Osteoblast (primary cell): Measurements from ENCODE around the gene PRPF40B. TPM values are rescaled to one million over a fixed set of nuclear protein-coding genes. Genes with fewer than 3 reads are reported as not detected.

Source experiments
- DNase-seq: peaks from one replicate; pipeline ENCODE4 v3.0.0; 2011; ENCODE audit warnings: low spot score, mixed read lengths; ENCODE audit not compliant: insufficient read length; ENCODE audit errors: missing footprints
- H2AFZ ChIP-seq: 2 replicates; pipeline ENCODE4 v1.6.0; 2011; ENCODE audit warnings: mild to moderate bottlenecking, low read length
- H3K27ac ChIP-seq: 2 replicates; pipeline ENCODE4 v1.5.1; 2011; ENCODE audit warnings: mild to moderate bottlenecking, low read depth, low read length, moderate library complexity
- H3K27me3 ChIP-seq: 2 replicates; pipeline ENCODE4 v1.6.0; 2012; ENCODE audit warnings: mild to moderate bottlenecking, control low read depth, inconsistent platforms, low read length, moderate library complexity; ENCODE audit not compliant: insufficient read depth
- H3K36me3 ChIP-seq: 2 replicates; pipeline ENCODE4 v1.5.1; 2011; ENCODE audit warnings: mild to moderate bottlenecking, low read length, control low read depth, moderate library complexity; ENCODE audit not compliant: insufficient read depth
- H3K4me1 ChIP-seq: 2 replicates; pipeline ENCODE4 v1.5.1; 2011; ENCODE audit warnings: mild to moderate bottlenecking, low read length, control low read depth, moderate library complexity; ENCODE audit not compliant: insufficient read depth
- H3K4me2 ChIP-seq: 2 replicates; pipeline ENCODE4 v1.6.0; 2011; ENCODE audit warnings: mild to moderate bottlenecking, low read length; ENCODE audit not compliant: insufficient read depth
- H3K4me3 ChIP-seq: fragments of 200-600 bp; sonication (generic); 3 replicates; pipeline ENCODE4 v1.5.1; 2012; ENCODE audit warnings: mild to moderate bottlenecking, low read length, inconsistent platforms; ENCODE audit not compliant: insufficient read depth
- H3K79me2 ChIP-seq: 2 replicates; pipeline ENCODE4 v1.6.0; 2012; ENCODE audit warnings: mild to moderate bottlenecking, low read length, control low read depth, inconsistent platforms; ENCODE audit not compliant: insufficient read depth
- H3K9me3 ChIP-seq: 2 replicates; pipeline ENCODE4 v1.5.1; 2011; ENCODE audit warnings: low read depth, low read length, control low read depth
- H4K20me1 ChIP-seq: 2 replicates; pipeline ENCODE4 v1.6.0; 2012; ENCODE audit warnings: mild to moderate bottlenecking, low read length, control low read depth; ENCODE audit not compliant: insufficient read depth
- CTCF ChIP-seq: IDR thresholded peaks from 2 replicates; pipeline ENCODE4 v1.5.1; 2011; ENCODE audit warnings: mild to moderate bottlenecking, low read depth, low read length, moderate library complexity; ENCODE audit errors: extremely low read depth
- total RNA-seq: library from RNA; depleted of rRNA; stranded (reverse); fragments of >200 nt; gene quantifications from 2 replicates; pipeline ENCODE4 v1.2.3, GENCODE V29; 2012

Gene PRPF40B
- total RNA-seq, 1 donor = 11.6 TPM

DNA sequence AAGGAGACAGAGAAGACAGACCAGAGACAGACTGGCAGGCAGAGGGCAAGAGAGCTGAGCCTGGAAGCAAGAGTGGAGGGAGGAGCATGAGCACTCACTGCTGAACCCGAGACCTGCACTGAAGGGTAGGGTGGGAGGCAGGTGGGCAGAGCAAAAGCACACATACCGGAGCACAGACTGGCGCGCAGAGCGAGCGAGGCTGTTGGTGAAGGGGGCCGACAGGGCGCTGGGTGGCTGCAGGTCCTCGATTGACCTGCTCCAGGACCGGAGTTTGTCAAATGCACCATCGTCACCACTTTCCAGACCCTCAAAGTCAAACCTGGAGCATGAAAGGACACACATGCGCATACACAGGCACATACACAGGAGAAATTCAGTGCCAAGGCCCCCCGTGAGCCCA lies 34.9 kb downstream of the PRPF40B start:
- peaks cover 61% of the 10 kb centered on the region for H3K36me3 ChIP-seq
- DNase-seq = no peak

GRCh38 chr12:49659753-49660152 lies 36.4 kb downstream of the PRPF40B start:
- Histone ChIP-seq H3K4me3 (no peak overlapping the region), H3K36me3 (peaks cover 47% of the 10 kb centered on the region), H3K4me2 (no peak overlapping the region), H4K20me1 (no peaks in the 10 kb centered on the region), H3K9me3 (no peaks in the 10 kb centered on the region), H2AFZ (no peak overlapping the region), H3K27ac (no peak overlapping the region), H3K27me3 (no peaks in the 10 kb centered on the region), H3K79me2 (peaks cover 12% of the 10 kb centered on the region), H3K4me1 (peaks cover 20% of the 10 kb centered on the region)
- TF ChIP-seq CTCF = no peak
- no peak for DNase-seq

More for the DNA sequence above, 34.9 kb downstream of the PRPF40B start:
- no peak overlapping the region for H3K4me2 ChIP-seq
- H3K27ac ChIP-seq = no peak overlapping the region
- H2AFZ ChIP-seq = no peak overlapping the region
- no peak for TF ChIP-seq CTCF
- no peaks in the 10 kb centered on the region for H4K20me1 ChIP-seq
- peaks cover 9% of the 10 kb centered on the region for H3K4me1 ChIP-seq
- no peak overlapping the region for H3K4me3 ChIP-seq
- H3K9me3 ChIP-seq = no peaks in the 10 kb centered on the region
- H3K27me3 ChIP-seq = no peaks in the 10 kb centered on the region
- peaks cover 6% of the 10 kb centered on the region for H3K79me2 ChIP-seq

- Histone ChIP-seq H3K4me3 (no peak overlapping the region), H3K36me3 (peaks cover 42% of the 10 kb centered on the region), H3K4me1 (peaks cover 29% of the 10 kb centered on the region), H3K4me2 (no peak overlapping the region), H3K79me2 (peaks cover 21% of the 10 kb centered on the region), H3K27me3 (no peaks in the 10 kb centered on the region), H4K20me1 (no peaks in the 10 kb centered on the region), H3K27ac (no peak overlapping the region), H2AFZ (no peak overlapping the region), H3K9me3 (no peaks in the 10 kb centered on the region)
- no peak for DNase-seq
- TF ChIP-seq CTCF = no peak
Measured at GRCh38 chr12:49661191-49661590, 37.8 kb downstream of the PRPF40B start.

DNA sequence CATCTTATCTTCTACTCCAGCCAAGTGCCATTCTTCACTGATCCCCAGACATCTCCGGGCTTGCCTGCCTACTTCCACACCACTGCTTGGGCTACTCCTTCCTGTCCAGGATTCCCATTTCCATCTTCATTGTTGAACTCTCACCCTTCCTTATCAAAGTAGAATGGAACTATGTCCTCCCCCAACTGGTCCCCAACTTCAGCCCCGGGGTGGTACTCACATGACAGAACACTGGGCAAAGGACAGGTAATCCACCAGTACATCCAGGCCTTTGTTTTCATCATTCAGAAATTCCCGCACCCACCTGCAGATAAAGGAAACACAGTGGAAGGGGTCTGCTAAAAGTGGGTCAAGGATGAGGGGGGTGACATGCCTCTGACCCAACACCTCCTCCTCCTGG lies 38.4 kb downstream of the PRPF40B start:
- Histone ChIP-seq H3K9me3 (no peaks in the 10 kb centered on the region), H3K36me3 (peaks cover 39% of the 10 kb centered on the region), H3K4me3 (no peak overlapping the region), H3K4me2 (no peak overlapping the region), H4K20me1 (no peaks in the 10 kb centered on the region), H2AFZ (no peak overlapping the region), H3K27ac (no peak overlapping the region), H3K79me2 (peaks cover 25% of the 10 kb centered on the region), H3K4me1 (peaks cover 29% of the 10 kb centered on the region), H3K27me3 (no peaks in the 10 kb centered on the region)
- no peak for TF ChIP-seq CTCF
- no peak for DNase-seq
